Activated naive CD8-positive, alpha-beta T cell treated with anti-CD3 and anti-CD28 coated beads, Interleukin-2, amount 50 U/mL, for 16 hours (primary cell): Measurements from ENCODE around the gene KATNAL2.
"Not testable (repeated sequence)": the region's sequence is repeated elsewhere in the genome, so short reads cannot be mapped to it uniquely, and the experiment has no call there.

Experiments used
- DNase-seq: peaks from one replicate; pipeline ENCODE4 v3.0.0-alpha.2; 2020; ENCODE audit warnings: low read depth, low spot score

The KATNAL2 gene

GRCh38 chr18:47032945-47033344 lies 115.5 kb downstream of the KATNAL2 start:
- DNase-seq: no peak

GRCh38 chr18:47034591-47034990 lies 117.2 kb downstream of the KATNAL2 start:
- DNase-seq: not testable (repeated sequence)

- no peak for DNase-seq
Observed at GRCh38 chr18:47035156-47035671, 117.8 kb downstream of the KATNAL2 start, which contains the start of gene ELOA2. Gene ELOA2, minus strand, starts transcription at chr18:47035621. Its CDS starts 357 bp downstream, at chr18:47035264.

- DNase-seq: no peak
Observed at GRCh38 chr18:47036298-47036874, 119.0 kb downstream of the KATNAL2 start.

GRCh38 chr18:47036927-47037578 lies 119.7 kb downstream of the KATNAL2 start:
- DNase-seq: no peak

GRCh38 chr18:47040982-47041381 lies 123.6 kb downstream of the KATNAL2 start:
- no peak for DNase-seq

- no peak for DNase-seq
Observed at GRCh38 chr18:47050468-47050867, 133.1 kb downstream of the KATNAL2 start.

- no peak for DNase-seq
Observed at GRCh38 chr18:47054369-47054768, 137.0 kb downstream of the KATNAL2 start.

GRCh38 chr18:47062471-47062870 lies 145.1 kb downstream of the KATNAL2 start:
- no peak for DNase-seq

- no peak for DNase-seq
Observed at GRCh38 chr18:47063096-47063495, 145.7 kb downstream of the KATNAL2 start.

- DNase-seq: no peak
Observed at GRCh38 chr18:47067648-47068047, 150.2 kb downstream of the KATNAL2 start.

GRCh38 chr18:47075098-47075883 lies 157.9 kb downstream of the KATNAL2 start:
- DNase-seq: no peak

- DNase-seq: no peak
Observed at GRCh38 chr18:47077111-47077510, 159.7 kb downstream of the KATNAL2 start.

- no peak for DNase-seq
Observed at GRCh38 chr18:47080872-47081271, 163.5 kb downstream of the KATNAL2 start.

GRCh38 chr18:47081578-47081977 lies 164.2 kb downstream of the KATNAL2 start:
- no peak for DNase-seq

GRCh38 chr18:47087676-47088075 lies 170.3 kb downstream of the KATNAL2 start:
- no peak for DNase-seq

GRCh38 chr18:47095810-47096209 lies 178.4 kb downstream of the KATNAL2 start:
- no peak for DNase-seq

- DNase-seq: peak; percentile 10
Observed at GRCh38 chr18:47100212-47100831, 182.9 kb downstream of the KATNAL2 start.

GRCh38 chr18:47108373-47108772 lies 191.0 kb downstream of the KATNAL2 start:
- DNase-seq: no peak

GRCh38 chr18:47108998-47109405 lies 191.6 kb downstream of the KATNAL2 start:
- DNase-seq: no peak

- DNase-seq: no peak
Observed at GRCh38 chr18:47109720-47110119, 192.3 kb downstream of the KATNAL2 start.
